Trophoblast cell (in vitro differentiated cells and primary cell): ENCODE results near the gene CRLF3.
A peak's percentile ranks its signal among the peaks of the same experiment; 100 is the strongest.
"Not testable (repeated sequence)": the region's sequence is repeated elsewhere in the genome, so short reads cannot be mapped to it uniquely, and the experiment has no call there.

Experiments
- DNase-seq, 2 donors: peaks; one replicate each; pipeline ENCODE4 v3.0.0-alpha.2; 2016
- H2AFZ ChIP-seq: 2 replicates; pipeline ENCODE4 v1.6.1; 2013; ENCODE audit warnings: low read length, moderate library complexity, mild to moderate bottlenecking; ENCODE audit not compliant: insufficient read depth, poor library complexity
- H2AK5ac ChIP-seq: 2 replicates; pipeline ENCODE4 v1.6.1; 2013; ENCODE audit warnings: mild to moderate bottlenecking, low read length
- H2BK120ac ChIP-seq: 2 replicates; pipeline ENCODE4 v1.6.1; 2013; ENCODE audit warnings: low read length, mild to moderate bottlenecking, moderate library complexity; ENCODE audit not compliant: insufficient read depth, poor library complexity
- H2BK12ac ChIP-seq: 2 replicates; pipeline ENCODE4 v1.6.1; 2013; ENCODE audit warnings: mild to moderate bottlenecking, low read length, moderate library complexity
- H2BK5ac ChIP-seq: 2 replicates; pipeline ENCODE4 v1.6.1; 2013; ENCODE audit warnings: low read length, low read depth, moderate library complexity, mild to moderate bottlenecking; ENCODE audit not compliant: poor library complexity
- H3K14ac ChIP-seq: 2 replicates; pipeline ENCODE4 v1.6.1; 2013; ENCODE audit warnings: mild to moderate bottlenecking, low read length
- H3K18ac ChIP-seq: 2 replicates; pipeline ENCODE4 v1.6.1; 2013; ENCODE audit warnings: mild to moderate bottlenecking, low read length
- H3K23ac ChIP-seq: 2 replicates; pipeline ENCODE4 v1.6.1; 2013; ENCODE audit warnings: low read length
- H3K27ac ChIP-seq: 2 replicates; pipeline ENCODE4 v1.5.1; 2013; ENCODE audit warnings: low read depth, mild to moderate bottlenecking, inconsistent platforms, low read length, moderate library complexity
- H3K27me3 ChIP-seq: 2 replicates; pipeline ENCODE4 v1.6.1; 2013; ENCODE audit warnings: inconsistent platforms, mild to moderate bottlenecking, low read length, moderate library complexity; ENCODE audit not compliant: insufficient read depth
- H3K36me3 ChIP-seq, 2 experiments: 1 replicate in 1 of 2; 2 replicates in 1 of 2; pipeline ENCODE4 v1.6.1; 2013; ENCODE audit warnings: low read length in 2 of 2, mild to moderate bottlenecking in 2 of 2, moderate library complexity in 1 of 2; ENCODE audit not compliant: insufficient read depth in 2 of 2, control insufficient read depth in 1 of 2
- H3K4ac ChIP-seq: 2 replicates; pipeline ENCODE4 v1.6.1; 2013; ENCODE audit warnings: low read depth, mild to moderate bottlenecking, low read length, moderate library complexity
- H3K4me1 ChIP-seq, 2 experiments: 1 replicate in 1 of 2; 2 replicates in 1 of 2; pipeline ENCODE4 v1.6.1; 2013; ENCODE audit warnings: low read length in 2 of 2, mild to moderate bottlenecking in 2 of 2, moderate library complexity in 1 of 2; ENCODE audit not compliant: insufficient read depth in 2 of 2, control insufficient read depth in 1 of 2
- H3K4me2 ChIP-seq: 2 replicates; pipeline ENCODE4 v1.6.1; 2013; ENCODE audit warnings: inconsistent platforms, mild to moderate bottlenecking, low read length, moderate library complexity
- H3K4me3 ChIP-seq: 2 replicates; pipeline ENCODE4 v1.5.1; 2013; ENCODE audit warnings: mild to moderate bottlenecking, low read depth, low read length, inconsistent platforms
- H3K79me1 ChIP-seq: one replicate; pipeline ENCODE4 v1.6.1; 2013; ENCODE audit warnings: low read length
- H3K79me2 ChIP-seq: 2 replicates; pipeline ENCODE4 v1.6.1; 2013; ENCODE audit warnings: low read length, mild to moderate bottlenecking; ENCODE audit not compliant: control insufficient read depth, insufficient read depth, poor library complexity
- H3K9ac ChIP-seq: 2 replicates; pipeline ENCODE4 v1.6.1; 2013; ENCODE audit warnings: mild to moderate bottlenecking, low read length
- H3K9me3 ChIP-seq: 2 replicates; pipeline ENCODE4 v1.6.1; 2013; ENCODE audit warnings: low read depth, mild to moderate bottlenecking, control low read depth, inconsistent platforms, low read length; ENCODE audit not compliant: insufficient read depth
- H4K12ac ChIP-seq: 2 replicates; pipeline ENCODE4 v1.6.1; 2013; ENCODE audit warnings: low read depth, mild to moderate bottlenecking, low read length, moderate library complexity
- H4K8ac ChIP-seq: 2 replicates; pipeline ENCODE4 v1.6.1; 2013; ENCODE audit warnings: low read depth, mild to moderate bottlenecking, low read length, moderate library complexity
- H4K91ac ChIP-seq: one replicate; pipeline ENCODE4 v1.6.1; 2013; ENCODE audit warnings: low read depth, mild to moderate bottlenecking, low read length, moderate library complexity
- WGBS: extraction: QIAGEN DNeasy Blood & Tissue Kit; methylation state at CpG from one replicate; pipeline ENCODE4 v1.1.7; 2013; ENCODE audit warnings: missing lambda C conversion rate; ENCODE audit not compliant: insufficient read length, insufficient coverage; ENCODE audit errors: extremely low coverage; 5-methylcytosine and 5-hydroxymethylcytosine counted together

Gene CRLF3

GRCh38 chr17:30761060-30761459 is 63.4 kb downstream of the CRLF3 start:
- Histone ChIP-seq H2BK5ac (no peak overlapping the region), H3K79me1 (no peaks in the 10 kb centered on the region), H3K27me3 (no peaks in the 10 kb centered on the region), H3K79me2 (no peaks in the 10 kb centered on the region), H2AK5ac (no peak overlapping the region), H3K4me1 (no peaks in the 10 kb centered on the region), H3K18ac (no peak overlapping the region), H3K4me3 (no peak overlapping the region), H3K9ac (no peak overlapping the region), H3K9me3 (no peaks in the 10 kb centered on the region), H2BK120ac (no peak overlapping the region), H4K12ac (no peak overlapping the region), H4K91ac (no peak overlapping the region), H2BK12ac (no peak overlapping the region), H3K36me3 (peaks cover 18 to 25% of the 10 kb centered on the region in 2 experiments), H3K27ac (no peak overlapping the region), H2AFZ (no peak overlapping the region), H3K4ac (no peak overlapping the region), H3K23ac (no peak overlapping the region), H3K14ac (no peak overlapping the region), H3K4me2 (no peak overlapping the region), H4K8ac (no peak overlapping the region)
- no peak for DNase-seq

GRCh38 chr17:30753291-30753690 is 71.2 kb downstream of the CRLF3 start:
- not testable (repeated sequence) for H2BK120ac ChIP-seq, H3K79me1 ChIP-seq, H3K23ac ChIP-seq, H3K27ac ChIP-seq, H4K12ac ChIP-seq, H3K79me2 ChIP-seq, H3K14ac ChIP-seq, H3K18ac ChIP-seq, H3K4ac ChIP-seq, H3K9me3 ChIP-seq, H4K91ac ChIP-seq, H3K9ac ChIP-seq, H4K8ac ChIP-seq, H3K4me2 ChIP-seq, H2AK5ac ChIP-seq, H2AFZ ChIP-seq, H2BK12ac ChIP-seq, H2BK5ac ChIP-seq, H3K27me3 ChIP-seq, H3K4me3 ChIP-seq, H3K4me1 ChIP-seq
- peaks cover 23 to 28% of the 10 kb centered on the region in 2 experiments for H3K36me3 ChIP-seq
- DNase-seq, result peak; percentile 89 to 90
- WGBS, result no CpG with 5 or more reads among the region's 10 CpGs

GRCh38 chr17:30750982-30751381 is 73.5 kb downstream of the CRLF3 start:
- H3K14ac ChIP-seq, H4K12ac ChIP-seq, H2AFZ ChIP-seq, DNase-seq, H3K9me3 ChIP-seq, H3K4me3 ChIP-seq, H2BK120ac ChIP-seq, H3K23ac ChIP-seq, H3K79me2 ChIP-seq, H3K4me1 ChIP-seq, H2BK5ac ChIP-seq, H3K4me2 ChIP-seq, H4K91ac ChIP-seq, H3K4ac ChIP-seq, H3K27ac ChIP-seq, H4K8ac ChIP-seq, H3K79me1 ChIP-seq, H2BK12ac ChIP-seq, H3K18ac ChIP-seq, H2AK5ac ChIP-seq, H3K9ac ChIP-seq, H3K27me3 ChIP-seq: not testable (repeated sequence)
- no CpG with 5 or more reads among the region's 11 CpGs for WGBS
- H3K36me3 ChIP-seq, result peaks cover 24 to 26% of the 10 kb centered on the region in 2 experiments

GRCh38 chr17:30747621-30748020 is 76.9 kb downstream of the CRLF3 start:
- H3K18ac ChIP-seq, H4K12ac ChIP-seq, H2AK5ac ChIP-seq, H3K23ac ChIP-seq, DNase-seq, H3K9ac ChIP-seq, H2BK5ac ChIP-seq, H3K4me3 ChIP-seq, H3K9me3 ChIP-seq, H3K79me2 ChIP-seq, H3K4me1 ChIP-seq, H4K8ac ChIP-seq, H4K91ac ChIP-seq, H3K14ac ChIP-seq, H3K27me3 ChIP-seq, H3K27ac ChIP-seq, H3K4ac ChIP-seq, H2BK12ac ChIP-seq, H3K79me1 ChIP-seq, H2AFZ ChIP-seq, H2BK120ac ChIP-seq, H3K4me2 ChIP-seq: not testable (repeated sequence)
- no CpG with 5 or more reads among the region's 4 CpGs for WGBS
- peaks cover 21 to 24% of the 10 kb centered on the region in 2 experiments for H3K36me3 ChIP-seq
